ENCODE measurements around the gene TMEM72.

TMEM72 gene

DNA sequence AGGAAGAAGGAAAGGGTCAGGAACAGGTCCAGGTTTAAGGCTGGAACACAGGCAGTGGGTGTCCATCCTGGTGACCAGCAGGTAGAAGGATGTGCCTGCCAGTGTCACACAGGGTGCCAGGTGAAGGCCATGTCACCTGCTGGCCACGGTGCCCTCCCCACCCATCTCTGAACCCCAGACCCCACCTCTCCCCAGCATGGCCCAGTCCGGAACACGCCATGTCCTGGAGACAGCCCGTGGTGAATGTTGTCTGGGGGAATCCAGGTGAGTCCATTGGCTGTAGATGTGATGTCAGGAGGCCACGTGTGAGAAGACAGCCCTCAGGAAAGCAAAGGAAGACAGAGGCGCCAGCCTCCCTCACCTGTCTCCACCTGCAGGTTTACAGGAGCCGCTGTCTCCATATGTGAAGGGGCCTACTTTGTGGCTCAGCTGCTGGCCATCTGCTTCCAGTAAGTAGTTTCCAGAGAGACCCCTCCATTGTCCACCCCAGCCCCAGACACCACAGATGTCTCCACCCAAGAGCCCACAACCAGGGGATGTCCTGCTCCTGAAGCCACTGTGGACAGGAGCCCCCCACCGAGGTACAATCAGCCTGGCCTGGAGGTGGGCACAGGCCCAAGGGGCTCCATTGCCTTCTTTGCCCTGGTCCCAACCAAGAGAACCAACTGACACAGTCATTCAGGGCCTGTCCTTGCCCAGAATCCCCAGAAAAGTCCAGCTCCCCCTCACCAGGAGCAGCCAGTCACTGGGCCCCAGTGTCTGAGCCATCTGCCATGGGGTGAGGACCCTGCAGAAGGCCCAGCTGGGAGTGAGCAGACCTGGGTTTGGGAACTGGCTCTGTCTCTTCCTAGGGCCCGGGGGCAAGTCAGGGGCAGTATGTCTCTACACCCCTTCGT is 20.7 kb downstream of the TMEM72 start:
- TF ChIP-seq, protein P1, sequence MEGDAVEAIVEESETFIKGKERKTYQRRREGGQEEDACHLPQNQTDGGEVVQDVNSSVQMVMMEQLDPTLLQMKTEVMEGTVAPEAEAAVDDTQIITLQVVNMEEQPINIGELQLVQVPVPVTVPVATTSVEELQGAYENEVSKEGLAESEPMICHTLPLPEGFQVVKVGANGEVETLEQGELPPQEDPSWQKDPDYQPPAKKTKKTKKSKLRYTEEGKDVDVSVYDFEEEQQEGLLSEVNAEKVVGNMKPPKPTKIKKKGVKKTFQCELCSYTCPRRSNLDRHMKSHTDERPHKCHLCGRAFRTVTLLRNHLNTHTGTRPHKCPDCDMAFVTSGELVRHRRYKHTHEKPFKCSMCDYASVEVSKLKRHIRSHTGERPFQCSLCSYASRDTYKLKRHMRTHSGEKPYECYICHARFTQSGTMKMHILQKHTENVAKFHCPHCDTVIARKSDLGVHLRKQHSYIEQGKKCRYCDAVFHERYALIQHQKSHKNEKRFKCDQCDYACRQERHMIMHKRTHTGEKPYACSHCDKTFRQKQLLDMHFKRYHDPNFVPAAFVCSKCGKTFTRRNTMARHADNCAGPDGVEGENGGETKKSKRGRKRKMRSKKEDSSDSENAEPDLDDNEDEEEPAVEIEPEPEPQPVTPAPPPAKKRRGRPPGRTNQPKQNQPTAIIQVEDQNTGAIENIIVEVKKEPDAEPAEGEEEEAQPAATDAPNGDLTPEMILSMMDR (IDR thresholded peaks at IDR 0.05; ENCODE audit: extremely low read depth, missing control alignments), result no peak
- DNase-seq (ENCODE audit: low spot score), result no peak

DNA sequence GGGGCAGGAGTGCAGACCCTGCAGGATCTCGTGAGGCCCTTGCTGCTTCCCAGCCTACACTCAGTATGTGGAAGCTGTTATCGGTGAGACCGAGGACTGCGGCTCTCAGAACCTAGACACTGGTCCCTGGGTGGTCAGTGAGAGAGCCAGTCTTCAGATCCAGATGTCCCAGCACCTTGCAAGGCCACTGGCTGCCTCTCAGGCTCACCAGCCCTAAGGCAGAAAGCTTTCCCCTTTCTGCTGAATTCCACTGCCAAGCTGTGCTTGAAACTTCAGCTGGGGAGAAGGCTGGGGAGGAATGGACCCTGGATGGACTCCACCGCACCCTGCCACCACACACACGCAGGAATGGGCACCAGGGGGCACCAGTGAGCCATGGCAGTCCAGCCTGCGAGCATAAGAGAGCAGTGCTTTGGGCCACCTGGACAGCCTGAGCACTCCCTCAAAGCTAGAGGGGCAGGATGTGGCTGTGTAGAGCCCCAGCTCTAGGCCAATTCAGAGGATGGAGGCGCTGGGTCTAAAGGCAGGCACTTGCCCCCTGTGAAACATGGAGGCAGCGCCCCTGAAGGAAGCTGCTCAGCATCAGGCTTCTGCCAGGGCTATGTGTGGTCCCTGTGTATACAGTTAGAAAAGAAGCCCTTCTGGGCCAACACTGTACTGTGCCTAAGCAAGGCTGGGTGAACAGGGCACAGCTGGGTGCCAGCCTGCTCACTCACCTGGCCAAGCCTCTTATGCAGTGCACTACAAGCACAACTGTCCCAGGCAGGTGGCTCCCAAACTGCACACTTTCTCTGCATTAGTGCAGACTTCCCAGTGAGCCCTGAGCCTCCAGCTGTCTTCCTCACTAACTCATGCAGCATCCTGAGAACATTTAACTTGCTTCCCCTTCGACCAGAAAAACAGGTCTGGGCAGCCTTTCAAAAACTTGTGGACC is 21.6 kb downstream of the TMEM72 start:
- TF ChIP-seq, protein P1 (IDR thresholded peaks at IDR 0.05; ENCODE audit: extremely low read depth, missing control alignments), result peak; percentile 97
- DNase-seq (ENCODE audit: low spot score), result peak; percentile 81

DNA sequence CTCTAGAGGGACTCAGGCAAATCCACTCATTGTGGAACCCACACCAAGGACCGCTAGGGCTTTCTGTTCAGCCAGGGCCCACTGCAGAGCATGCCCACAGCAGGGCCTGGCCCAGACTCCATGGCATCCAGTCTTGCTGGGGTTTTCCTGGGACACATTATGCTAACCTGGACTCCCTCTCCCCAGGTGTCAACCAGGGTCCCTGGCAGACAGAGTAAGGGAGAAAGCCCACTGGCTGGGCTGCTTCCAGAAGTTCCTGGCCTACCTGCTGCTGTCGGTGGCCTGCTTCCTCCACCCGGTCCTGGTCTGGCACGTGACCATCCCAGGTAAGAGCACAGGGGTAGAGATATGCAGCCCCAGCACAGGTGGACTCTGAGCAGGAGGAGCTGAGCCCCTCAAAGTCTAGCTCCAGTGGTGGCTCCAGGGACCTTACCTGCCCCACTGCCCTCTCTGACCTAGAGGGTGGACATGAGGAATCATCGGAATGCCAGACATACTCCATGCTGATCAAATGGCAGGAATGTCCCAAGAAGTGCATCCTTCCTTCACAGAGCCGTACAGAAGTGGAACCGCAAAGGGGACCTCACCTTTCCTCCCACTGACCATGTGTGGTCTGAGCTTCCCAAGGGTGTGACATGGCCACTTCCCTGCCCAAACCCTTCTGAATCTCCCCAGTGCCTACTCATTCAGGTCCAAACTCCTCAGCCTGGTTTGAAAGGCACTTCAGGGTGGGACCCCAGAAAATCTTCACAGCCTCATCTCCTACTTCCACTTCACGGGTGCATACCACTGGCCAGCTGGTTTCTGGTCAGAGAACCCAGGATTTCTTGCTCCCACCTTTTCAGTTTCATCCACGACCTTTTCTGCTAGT is 22.5 kb downstream of the TMEM72 start:
- no peak for DNase-seq (ENCODE audit: low spot score)
- TF ChIP-seq, protein P1 (IDR thresholded peaks at IDR 0.05; ENCODE audit: extremely low read depth, missing control alignments), result no peak

DNA sequence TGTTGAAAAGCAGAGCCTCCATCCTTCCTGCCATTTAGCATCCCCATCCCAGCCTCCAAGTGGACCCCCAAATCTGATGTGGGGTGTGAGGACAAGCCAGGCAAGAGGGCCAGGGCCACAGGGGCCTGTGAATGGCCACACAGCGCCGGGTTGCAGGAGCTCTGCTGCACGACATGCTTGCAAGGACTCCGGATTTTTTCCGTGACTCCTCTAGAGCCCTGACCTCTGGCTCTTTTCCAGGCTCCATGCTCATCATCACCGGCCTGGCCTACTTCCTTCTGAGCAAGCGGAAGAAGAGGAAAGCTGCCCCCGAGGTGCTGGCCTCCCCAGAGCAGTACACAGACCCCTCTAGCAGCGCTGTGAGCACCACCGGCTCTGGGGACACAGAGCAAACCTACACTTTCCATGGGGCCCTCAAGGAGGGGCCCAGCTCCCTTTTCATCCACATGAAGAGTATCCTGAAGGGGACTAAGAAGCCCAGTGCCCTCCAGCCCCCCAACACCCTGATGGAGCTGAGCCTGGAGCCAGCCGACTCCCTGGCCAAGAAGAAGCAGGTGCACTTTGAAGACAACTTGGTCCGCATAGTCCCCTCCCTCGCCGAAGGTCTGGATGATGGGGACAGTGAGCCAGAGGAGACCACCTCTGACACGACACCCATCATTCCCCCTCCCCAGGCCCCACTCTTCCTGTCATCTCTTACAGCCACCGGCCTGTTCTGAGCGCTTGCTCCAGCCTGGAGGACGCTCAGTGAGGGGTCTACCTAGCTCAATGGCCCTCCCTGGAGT is 23.5 kb downstream of the TMEM72 start:
- TF ChIP-seq, protein P1 (IDR thresholded peaks at IDR 0.05; ENCODE audit: extremely low read depth, missing control alignments), result no peak

DNA sequence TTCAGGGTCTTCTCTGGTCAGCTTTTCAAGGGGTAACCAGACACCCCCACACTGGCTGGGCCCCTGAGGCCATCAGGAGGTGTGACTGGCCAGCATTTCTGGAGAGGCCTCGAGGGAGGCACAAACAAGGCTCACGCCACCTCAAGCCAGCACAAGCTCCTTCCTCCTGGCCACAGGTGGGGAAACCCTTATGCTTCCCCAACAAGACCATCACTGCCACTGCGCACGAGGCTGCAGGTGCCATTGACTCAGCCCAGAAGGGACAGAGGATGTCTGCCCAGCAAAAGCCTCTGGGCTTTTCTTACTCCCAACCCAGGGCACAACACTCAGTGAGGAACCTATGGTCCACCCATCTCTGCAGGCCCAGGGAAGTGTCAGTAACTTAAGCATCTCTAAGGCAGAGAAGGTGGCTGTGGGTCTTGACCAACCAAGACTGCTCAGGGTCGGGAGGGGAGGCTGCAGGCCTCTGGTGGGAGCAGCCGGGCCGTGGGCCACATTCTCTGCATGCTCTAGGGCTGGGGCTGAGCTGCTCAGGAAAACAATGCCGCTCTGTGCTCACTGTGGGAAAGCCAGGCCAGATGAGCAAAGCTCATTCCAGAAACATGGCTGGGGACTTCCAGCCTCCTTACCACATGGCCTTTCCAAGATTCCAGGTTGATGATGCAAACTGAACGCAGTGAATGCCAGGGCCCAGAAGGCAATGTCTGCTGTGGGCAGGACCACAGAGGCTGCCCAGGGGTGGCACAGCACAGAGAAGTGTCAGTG is 24.2 kb downstream of the TMEM72 start:
- no peak for DNase-seq (ENCODE audit: low spot score)

More for the DNA sequence above, 23.5 kb downstream of the TMEM72 start:
- DNase-seq (ENCODE audit: low spot score), result no peak

More for the DNA sequence above, 24.2 kb downstream of the TMEM72 start:
- TF ChIP-seq, protein P1 (IDR thresholded peaks at IDR 0.05; ENCODE audit: extremely low read depth, missing control alignments), result no peak

Data from GM20000 (cell line).